Measurements from ENCODE around the gene PGBD5. TPM values are rescaled to one million over a fixed set of nuclear protein-coding genes. Genes with fewer than 3 reads are reported as not detected.

Gene PGBD5
- total RNA-seq, 2 experiments from 2014 or later: not detected

GRCh38 chr1:230354005-230354404 is 72.1 kb downstream of the PGBD5 start:
- ChIA-PET POLR2A (interaction anchor here (0.6 kb wide), 1 partner anchor 42 kb away, joined by 3 read pairs; no protein-coding TSS in a partner anchor), CTCF (no interaction called here)
- intact Hi-C loops (cut with micrococcal nuclease): no loop called here
- Mint-ChIP-seq H3K4me1 (ENCODE audit: low read depth) (no peaks in the 10 kb centered on the region), H3K36me3 (ENCODE audit: low read depth) (no peaks in the 10 kb centered on the region), H3K27me3 (peaks cover 5% of the 10 kb centered on the region), H3K27ac (no peak overlapping the region), H3K9me3 (no peaks in the 10 kb centered on the region), H3K4me3 (no peak overlapping the region)
- DNase-seq: no peak
- no peak for ATAC-seq
- no peak for TF ChIP-seq CTCF (IDR thresholded peaks at IDR 0.05)

GRCh38 chr1:230352537-230352936 is 73.6 kb downstream of the PGBD5 start:
- Mint-ChIP-seq H3K4me1 (ENCODE audit: low read depth) (no peaks in the 10 kb centered on the region), H3K36me3 (ENCODE audit: low read depth) (no peaks in the 10 kb centered on the region), H3K27me3 (peaks cover 5% of the 10 kb centered on the region), H3K9me3 (no peaks in the 10 kb centered on the region), H3K27ac (no peak overlapping the region), H3K4me3 (no peak overlapping the region)
- no peak for ATAC-seq
- TF ChIP-seq CTCF (IDR thresholded peaks at IDR 0.05): no peak
- POLR2A ChIA-PET: no interaction called here
- CTCF ChIA-PET: no interaction called here
- DNase-seq: no peak
- intact Hi-C loops (cut with micrococcal nuclease): no loop called here

GRCh38 chr1:230351983-230352382 is 74.1 kb downstream of the PGBD5 start:
- peaks cover 5% of the 10 kb centered on the region for H3K27me3 Mint-ChIP-seq
- H3K36me3 Mint-ChIP-seq (ENCODE audit: low read depth): no peaks in the 10 kb centered on the region
- intact Hi-C loops (cut with micrococcal nuclease): no loop called here
- no peak overlapping the region for H3K4me3 Mint-ChIP-seq
- TF ChIP-seq CTCF (IDR thresholded peaks at IDR 0.05): no peak
- H3K27ac Mint-ChIP-seq: no peak overlapping the region
- ChIA-PET POLR2A (no interaction called here), CTCF (no interaction called here)
- H3K9me3 Mint-ChIP-seq: no peaks in the 10 kb centered on the region
- H3K4me1 Mint-ChIP-seq (ENCODE audit: low read depth): no peaks in the 10 kb centered on the region
- DNase-seq (no peak), ATAC-seq (no peak)

GRCh38 chr1:230351514-230351913 is 74.6 kb downstream of the PGBD5 start:
- no peak for ATAC-seq
- Mint-ChIP-seq H3K4me1 (ENCODE audit: low read depth) (no peaks in the 10 kb centered on the region), H3K9me3 (no peaks in the 10 kb centered on the region), H3K27me3 (peaks cover 5% of the 10 kb centered on the region), H3K4me3 (no peak overlapping the region), H3K36me3 (ENCODE audit: low read depth) (no peaks in the 10 kb centered on the region), H3K27ac (no peak overlapping the region)
- ChIA-PET CTCF (no interaction called here), POLR2A (no interaction called here)
- DNase-seq: no peak
- intact Hi-C loops (cut with micrococcal nuclease): no loop called here
- TF ChIP-seq CTCF (IDR thresholded peaks at IDR 0.05): no peak

- Mint-ChIP-seq H3K27ac (no peak overlapping the region), H3K9me3 (no peaks in the 10 kb centered on the region), H3K4me3 (no peak overlapping the region)
Observed at GRCh38 chr1:230350208-230350921, 75.8 kb downstream of the PGBD5 start.

More at GRCh38 chr1:230350208-230350921, 75.8 kb downstream of the PGBD5 start:
- no peak for TF ChIP-seq CTCF (IDR thresholded peaks at IDR 0.05)
- ChIA-PET CTCF (no interaction called here), POLR2A (no interaction called here)
- intact Hi-C loops (cut with micrococcal nuclease): no loop called here
- ATAC-seq (no peak), DNase-seq (no peak)
- Mint-ChIP-seq H3K36me3 (ENCODE audit: low read depth) (no peaks in the 10 kb centered on the region), H3K4me1 (ENCODE audit: low read depth) (no peaks in the 10 kb centered on the region), H3K27me3 (peaks cover 5% of the 10 kb centered on the region)
